GM19239 (cell line): Measurements from ENCODE around the gene SMURF2.
"Not testable (repeated sequence)": the region's sequence is repeated elsewhere in the genome, so short reads cannot be mapped to it uniquely, and the experiment has no call there.

Source experiments
- DNase-seq: peaks from one replicate; pipeline ENCODE4 v3.0.0; 2011; ENCODE audit warnings: low spot score; ENCODE audit not compliant: insufficient read length
- FAIRE-seq: peaks from 2 replicates; lab custom pipeline; 2011; peaks lifted over from hg19 to GRCh38; lab: Jason Lieb, UNC

The SMURF2 gene

DNA sequence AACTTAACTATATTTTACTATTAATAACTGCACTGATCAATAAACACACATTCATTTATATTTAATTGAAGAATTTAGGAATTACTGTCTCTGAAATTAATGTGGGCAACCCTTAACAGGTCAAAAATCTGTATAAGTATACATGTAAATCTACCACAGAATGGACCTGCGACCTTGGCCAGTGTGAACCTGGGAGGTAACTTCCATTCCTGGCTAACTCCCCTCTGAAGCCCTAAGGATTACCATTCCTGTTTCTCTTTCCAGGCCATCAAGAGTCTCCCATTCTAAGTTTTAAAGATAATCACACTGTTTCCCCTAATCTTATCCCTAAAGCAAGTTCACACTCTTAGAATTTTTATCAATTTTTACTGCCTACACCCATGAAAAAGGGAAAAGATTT is 58.1 kb downstream of the SMURF2 start:
- FAIRE-seq (no peak), DNase-seq (no peak)

DNA sequence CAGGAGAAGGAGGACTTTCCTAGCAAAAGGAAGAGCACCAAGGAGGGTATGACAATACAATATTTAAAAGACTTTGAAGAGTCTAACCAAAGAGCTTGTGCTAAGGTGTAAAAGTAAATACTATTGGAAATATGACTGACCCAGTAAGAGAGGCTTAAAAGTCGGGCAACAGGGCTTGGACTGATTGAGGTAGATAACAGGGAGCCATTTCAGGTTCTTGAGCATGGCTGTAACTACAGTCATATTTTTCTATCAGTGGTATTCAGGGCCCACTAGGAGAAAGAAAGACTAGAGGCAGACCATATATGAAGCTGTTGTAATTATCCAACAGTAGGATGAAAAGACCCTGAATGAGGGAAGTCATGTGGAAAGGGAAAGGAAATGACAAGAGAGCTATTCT is 62.3 kb downstream of the SMURF2 start:
- no peak for FAIRE-seq
- DNase-seq: no peak

DNA sequence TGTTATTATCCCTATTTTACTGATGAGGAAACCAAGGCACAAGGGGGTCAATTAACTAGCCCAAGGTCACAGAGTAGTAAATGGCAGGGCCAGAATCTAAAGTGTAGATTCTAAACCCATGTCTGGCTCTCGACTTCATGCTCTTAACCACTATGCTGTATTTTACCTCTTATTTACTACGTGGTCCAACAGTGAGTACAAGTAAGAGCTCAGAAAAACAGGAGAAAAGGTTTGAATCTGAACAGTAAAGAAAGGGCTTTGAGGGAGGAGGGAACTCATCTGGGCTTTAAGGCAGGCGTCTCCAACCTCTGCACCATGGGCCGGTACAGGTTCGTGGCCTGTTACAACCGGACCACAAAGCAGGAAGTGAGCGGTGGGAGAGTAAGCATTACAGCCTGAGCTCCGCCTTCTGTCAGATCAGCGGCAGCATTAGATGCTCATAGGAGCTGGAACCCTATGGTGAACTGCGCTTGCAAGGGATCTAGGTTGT is 62.9 kb downstream of the SMURF2 start:
- FAIRE-seq: peak; percentile 70
- peak; percentile 15 for DNase-seq

DNA sequence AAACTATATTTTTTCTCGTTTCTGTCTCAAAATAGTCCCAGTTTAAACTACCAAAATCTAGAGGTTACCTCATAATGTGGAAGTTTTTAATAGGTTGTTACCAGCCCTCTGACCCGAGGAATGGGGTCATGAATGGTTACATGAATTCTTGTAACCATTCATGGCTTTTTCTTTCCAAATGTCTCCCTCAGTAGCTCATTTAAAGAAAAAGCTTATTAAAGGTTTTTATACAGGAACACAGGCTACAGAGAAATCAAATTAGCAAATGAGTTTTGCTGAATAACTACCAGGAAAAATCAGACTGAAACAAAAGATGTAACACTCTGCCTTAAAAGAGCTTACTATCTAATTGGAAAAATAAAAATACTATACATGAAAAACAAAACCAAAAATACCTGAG is 63.4 kb downstream of the SMURF2 start:
- DNase-seq (no peak), FAIRE-seq (no peak)

DNA sequence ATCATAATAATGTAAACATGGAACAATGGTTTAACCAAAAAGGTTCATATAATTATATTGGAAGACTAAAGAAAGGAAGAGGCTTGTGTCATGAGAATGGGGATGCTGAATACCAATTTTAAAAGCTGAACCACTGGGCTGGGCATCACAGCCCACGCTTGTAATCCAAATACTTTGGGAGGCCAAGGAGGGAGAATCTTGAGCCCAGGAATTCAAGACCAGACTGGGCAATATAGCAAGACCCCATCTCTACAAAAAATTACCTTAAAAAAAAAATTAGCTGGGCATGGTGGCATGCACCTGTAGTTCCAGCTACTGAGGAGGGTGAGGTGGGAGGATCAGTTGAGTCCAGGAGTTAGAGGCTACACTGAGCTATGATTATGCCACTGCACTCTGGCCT is 65.1 kb downstream of the SMURF2 start:
- no peak for FAIRE-seq

DNA sequence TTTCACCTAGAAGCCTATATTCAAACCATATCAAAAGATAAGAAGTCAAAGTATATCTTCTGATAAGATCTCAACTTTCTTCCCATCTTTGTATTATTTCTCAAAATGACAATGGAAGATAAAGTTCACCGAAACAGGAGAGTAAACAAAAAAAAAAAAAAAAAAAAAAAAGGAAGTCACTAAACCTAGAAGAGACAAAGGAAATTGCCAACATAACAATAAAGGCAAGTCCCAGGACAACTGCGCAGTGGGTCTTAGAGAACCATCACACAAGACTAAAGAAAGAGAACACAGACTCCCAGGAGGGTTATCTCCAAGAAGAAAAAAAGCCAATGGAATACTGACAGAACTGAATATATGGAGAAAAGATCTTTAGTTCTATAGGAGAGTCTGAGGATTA is 65.7 kb downstream of the SMURF2 start:
- no peak for FAIRE-seq
- DNase-seq: no peak

More for the DNA sequence above, 65.1 kb downstream of the SMURF2 start:
- no peak for DNase-seq

DNA sequence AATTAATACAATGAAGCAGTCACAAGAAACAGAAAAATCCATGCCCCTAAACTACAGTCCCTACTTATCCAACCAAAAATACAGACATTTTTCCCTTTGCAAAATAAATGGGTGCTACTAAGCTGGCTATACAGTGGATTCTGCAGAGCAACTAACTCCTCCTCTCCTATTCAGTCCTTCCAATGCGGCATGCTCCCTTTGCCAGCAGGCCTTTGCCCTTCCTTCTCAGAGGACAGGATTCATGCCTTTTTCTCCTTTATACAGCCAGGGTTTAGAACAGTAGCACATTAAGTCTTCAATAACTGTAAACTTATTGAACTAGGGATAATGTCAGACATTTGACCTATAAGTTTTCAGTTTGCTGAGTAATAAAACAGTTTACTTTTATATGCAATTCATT is 70.2 kb downstream of the SMURF2 start:
- no peak for FAIRE-seq
- no peak for DNase-seq

DNA sequence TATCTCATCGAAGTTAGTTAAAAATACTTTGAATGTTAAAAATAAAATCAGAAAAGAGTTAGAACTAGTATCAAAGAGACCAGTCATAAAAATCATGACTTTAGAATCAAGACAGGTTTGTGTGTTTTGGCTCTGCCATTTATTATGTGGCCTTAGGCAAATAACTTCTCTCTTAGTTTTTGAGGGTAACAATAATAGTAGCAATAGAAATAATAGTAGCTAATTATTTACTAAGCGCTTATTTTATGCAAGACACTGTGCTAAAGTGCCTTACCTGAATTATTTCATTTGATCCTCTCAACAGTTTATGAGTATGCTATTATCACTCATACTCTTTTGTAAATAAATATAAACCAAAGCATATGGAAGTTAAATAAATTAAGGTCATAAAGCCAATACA is 77.0 kb downstream of the SMURF2 start:
- FAIRE-seq: no peak
- no peak for DNase-seq

DNA sequence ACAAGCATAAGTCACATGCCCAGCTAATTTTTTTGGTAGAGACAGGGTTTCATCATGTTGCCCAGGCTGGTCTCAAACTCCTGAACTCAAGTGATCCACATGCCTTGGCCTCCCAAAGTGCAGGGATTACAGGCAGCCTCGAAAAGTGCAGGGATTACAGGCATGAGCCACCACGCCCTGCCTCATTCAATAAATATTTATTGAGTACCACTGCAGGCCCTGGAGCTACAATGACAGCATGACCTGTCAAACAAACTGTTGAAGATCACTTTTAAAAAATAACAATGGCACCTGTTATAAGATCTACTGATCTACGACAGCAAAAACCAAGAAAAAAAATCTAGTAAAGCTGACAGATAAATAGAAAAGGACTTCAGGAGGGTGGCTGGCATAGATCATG is 79.1 kb downstream of the SMURF2 start:
- FAIRE-seq (no peak), DNase-seq (no peak)

DNA sequence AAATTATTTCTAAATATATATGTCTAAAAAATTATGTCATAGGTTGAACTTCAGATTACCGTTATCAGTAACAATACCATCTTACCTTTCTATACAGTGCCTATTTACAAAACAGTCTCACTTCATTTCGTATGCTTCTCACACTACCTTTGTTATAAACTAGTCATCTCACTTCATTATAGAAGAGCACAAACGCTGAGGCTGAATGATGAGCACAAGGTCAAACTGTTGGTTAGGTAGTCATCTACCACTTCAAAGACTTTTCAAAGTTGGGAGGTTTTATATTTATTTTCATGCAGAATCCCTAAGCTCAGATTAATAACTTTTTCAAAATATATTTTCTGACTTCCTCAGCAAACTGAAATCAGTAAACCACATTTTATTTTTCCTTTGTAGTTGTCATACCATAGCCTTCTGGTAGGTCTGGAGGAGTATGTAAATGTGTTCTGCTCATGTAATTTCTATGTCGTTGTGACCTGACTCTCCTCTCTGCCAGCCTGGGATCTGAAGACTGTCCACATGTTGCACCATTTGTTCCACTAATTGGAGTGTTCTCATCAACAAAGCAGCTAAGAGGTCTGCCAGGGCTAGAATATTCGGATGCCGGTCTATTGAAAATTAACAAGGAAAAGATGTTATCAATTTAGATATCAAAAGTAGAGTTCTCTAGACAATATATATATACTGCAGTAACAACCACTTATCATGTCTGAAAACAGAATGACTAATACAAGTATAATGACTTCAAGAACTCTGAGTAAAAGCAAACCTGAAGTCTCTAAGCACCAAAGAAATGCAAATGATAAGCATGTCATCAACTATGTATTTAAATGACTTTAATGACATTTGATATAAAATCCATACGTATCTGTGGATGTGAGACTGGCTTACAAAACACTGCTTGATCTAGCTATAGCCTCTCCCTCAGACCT is 81.5 kb downstream of the SMURF2 start:
- FAIRE-seq (no peak), DNase-seq (no peak)

DNA sequence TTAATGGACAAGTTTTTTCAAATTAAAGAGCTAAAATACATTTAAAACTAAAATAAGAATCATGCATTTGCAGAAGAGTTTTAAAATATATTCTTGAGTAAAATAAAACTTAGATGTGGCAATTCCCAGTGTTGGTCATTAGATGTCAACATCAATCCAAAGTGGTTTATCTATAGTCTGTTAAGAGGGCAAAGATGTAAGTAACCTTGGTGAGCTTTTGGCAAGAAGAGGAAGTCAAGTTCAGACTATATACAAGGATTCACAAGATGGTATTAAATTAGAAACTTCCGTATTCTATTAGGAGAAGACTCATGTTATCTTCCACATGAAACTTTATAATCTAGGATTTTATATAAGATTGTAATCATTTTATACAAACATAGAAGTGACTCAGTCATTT is 82.2 kb downstream of the SMURF2 start:
- no peak for DNase-seq
- no peak for FAIRE-seq

DNA sequence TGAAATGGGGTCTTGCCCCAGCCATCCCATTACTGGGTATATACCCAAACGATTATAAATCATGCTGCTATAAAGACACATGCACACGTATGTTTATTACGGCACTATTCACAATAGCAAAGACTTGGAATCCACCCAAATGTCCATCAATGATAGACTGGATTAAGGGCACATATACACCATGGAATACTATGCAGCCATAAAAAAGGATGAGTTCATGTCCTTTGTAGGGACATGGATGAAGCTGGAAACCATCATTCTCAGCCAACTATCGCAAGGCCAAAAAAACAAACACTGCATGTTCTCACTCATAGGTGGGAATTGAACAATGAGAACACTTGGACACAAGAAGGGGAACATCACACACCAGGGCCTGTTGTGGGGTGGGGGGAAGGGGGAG is 85.1 kb downstream of the SMURF2 start:
- not testable (repeated sequence) for FAIRE-seq, DNase-seq

DNA sequence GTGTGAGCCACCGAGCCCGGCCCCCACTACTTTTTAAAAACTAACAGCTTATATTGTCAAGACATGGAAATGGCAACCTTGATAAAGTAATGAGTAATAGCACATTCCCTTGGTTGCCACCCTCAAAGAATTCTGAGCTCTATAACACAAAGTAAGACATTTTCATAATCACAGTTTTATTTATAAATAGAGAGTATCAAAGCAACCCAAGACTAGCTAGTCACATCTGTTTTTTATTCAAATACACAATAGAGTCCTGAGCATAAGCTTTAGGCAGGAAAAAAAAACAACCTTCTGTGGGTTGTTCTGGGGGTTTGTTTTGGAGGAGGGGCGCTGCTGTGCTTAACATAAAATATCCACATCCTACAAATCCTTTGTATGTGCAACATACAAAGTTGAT is 86.7 kb downstream of the SMURF2 start:
- FAIRE-seq: no peak
- no peak for DNase-seq

DNA sequence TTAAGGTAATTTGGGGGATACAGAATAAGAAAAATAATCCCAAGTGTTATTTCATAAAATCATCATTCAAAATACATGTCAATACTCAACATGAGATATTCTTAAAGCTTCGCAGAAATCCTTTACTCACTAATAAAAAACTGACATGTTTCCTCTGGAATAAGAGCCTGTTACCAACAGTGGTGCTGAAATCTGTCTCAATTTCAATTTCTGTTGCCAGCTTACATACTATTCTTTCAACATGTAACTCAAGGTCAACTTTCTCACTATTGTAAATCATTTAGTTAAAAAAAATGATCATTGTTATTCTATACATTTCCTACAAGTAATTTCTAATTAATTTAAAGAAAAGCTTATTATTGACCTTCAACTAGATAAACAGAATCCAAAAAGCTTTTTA is 87.5 kb downstream of the SMURF2 start:
- DNase-seq: no peak
- FAIRE-seq: no peak

DNA sequence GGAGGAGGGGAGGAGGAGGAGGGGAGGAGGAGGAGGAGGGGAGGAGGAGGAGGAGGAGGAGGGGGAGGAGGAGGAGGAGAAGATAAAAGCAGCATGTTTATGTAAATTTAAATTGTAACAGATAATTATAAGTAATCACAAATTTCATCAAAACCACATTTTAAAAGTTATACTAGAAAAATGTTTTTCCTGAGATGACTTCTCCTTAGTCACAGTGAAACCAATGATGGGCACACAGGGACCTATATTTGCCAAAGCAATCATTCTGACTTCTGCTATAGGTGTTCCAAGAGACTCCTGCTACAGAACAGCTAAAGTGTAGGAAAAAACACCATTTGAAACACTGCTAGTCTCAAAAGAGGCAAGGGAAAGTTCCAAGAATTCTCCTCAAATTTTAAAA is 88.9 kb downstream of the SMURF2 start:
- FAIRE-seq: no peak
- no peak for DNase-seq

DNA sequence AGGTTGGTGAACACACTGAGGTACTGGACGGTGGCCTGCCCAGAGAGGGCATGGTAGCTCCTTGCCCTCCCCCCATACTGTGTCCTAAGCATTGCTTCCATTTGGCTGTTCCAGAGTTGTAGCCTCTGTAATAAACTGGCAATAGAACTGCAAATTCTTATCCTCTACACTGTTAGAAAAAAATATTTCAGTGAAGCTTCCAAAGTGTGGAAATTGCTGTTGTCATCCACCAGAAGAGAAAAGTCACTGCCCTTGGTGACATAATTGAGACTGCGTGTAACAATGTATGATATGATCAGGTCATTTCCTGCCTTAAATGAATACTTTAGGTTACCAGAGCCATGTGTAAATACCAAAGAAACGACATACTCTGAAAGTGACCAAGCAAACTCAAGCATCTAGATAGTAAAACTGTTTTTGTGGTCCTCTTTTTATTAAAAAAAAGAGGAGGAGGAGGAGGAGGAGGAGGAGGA is 89.4 kb downstream of the SMURF2 start:
- FAIRE-seq: no peak
- DNase-seq: no peak

DNA sequence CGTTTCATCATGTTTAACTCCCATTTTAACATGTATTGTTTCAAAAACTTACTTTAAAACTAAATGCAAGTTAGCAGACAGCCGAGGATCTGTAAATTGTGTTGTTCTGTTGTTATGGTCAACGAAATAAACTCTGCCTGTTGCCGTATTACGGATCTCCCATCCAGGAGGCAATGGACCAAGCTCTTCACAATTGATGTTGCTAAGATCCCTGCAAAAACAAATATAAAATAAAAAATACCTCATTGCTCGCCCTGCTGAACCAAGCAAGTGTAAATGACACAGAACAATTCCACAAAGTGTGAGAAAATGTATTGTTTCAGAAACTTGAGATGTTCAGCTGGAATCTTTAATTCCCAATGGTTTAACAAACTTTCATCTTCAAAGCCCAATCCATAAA is 90.4 kb downstream of the SMURF2 start:
- FAIRE-seq: no peak
- no peak for DNase-seq

DNA sequence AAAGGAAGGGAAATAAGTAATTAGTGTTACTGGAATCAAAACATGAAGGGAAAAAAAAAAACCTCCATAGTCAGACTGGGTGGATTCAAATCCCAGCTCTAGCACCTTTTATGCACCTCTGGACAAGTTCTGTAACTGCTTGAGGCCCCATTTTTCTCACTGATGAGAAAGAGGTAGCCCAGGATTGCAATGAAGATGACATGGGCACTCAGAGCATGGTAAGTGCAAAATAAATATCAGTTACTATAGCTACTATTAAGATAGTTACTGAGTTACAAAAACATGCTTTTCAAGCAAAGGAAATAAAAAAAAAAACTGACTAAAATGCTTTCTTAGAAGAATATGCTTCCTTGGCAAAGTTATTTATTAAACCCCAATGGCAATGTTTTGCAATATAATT is 96.5 kb downstream of the SMURF2 start:
- DNase-seq (no peak), FAIRE-seq (no peak)

DNA sequence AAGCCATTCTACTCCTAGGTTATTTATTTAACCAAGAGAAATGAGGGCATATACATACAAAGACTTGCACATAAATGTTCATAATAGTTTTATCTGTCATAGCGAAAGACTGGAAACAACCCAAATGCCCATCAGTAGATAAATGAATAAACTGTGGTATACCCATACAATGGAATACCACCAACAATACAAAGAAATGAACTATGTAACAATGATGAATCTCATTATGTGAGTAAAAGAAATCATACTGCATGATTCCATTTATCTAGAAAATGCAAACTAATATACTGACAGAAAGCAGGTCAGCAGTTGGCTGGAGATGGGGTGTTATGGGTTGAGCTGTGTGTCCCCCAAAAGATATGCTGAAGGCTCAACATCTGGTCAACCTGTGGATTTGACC is 98.0 kb downstream of the SMURF2 start:
- DNase-seq (no peak), FAIRE-seq (no peak)

DNA sequence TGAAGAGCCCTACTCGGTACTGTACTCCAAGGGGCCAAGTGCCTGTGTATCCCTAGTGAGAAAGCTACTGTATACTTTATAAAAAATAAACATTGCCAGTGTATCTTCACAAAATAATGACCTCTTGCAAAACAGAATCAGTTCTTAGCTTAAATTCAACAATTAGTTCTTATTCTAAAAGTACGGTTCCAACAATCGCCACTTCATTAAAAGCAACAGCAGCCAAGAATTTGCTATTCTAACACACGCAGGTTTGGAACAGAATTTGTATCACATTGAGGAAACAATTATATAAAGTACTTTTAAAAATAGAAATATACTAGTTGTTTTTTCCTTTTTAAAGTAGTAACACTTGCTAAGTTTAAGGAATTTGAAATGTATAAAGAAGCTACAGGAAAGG is 106.8 kb downstream of the SMURF2 start:
- FAIRE-seq (no peak), DNase-seq (no peak)

DNA sequence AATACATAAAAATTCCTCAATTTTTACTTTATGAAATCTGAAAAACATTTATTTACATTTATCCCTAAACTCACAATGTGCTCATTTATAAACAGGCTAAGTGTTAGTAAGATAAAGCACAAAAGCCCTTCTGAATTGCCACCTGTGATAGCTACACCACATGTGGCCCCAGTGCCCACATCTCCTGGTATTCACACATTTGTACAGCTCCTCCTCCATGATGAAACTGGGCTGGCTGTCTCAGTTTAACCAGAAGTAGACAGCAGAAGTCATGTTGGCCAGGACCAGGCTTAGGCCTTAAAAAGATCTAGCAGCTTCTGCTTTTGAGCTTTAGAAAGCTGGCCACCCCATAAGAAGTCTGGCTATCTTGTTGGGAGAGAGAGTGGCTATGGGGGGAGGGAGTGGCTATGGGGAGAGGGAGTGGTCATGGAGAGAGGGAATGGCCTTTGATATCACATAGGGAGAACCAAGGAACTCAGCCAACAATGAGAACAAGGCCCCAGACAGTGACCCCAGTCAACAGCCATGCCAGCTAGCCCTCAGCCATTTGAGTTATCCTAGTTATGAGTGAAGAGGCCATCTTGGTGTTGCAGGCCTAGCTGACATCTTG is 108.0 kb downstream of the SMURF2 start:
- DNase-seq: no peak
- no peak for FAIRE-seq

DNA sequence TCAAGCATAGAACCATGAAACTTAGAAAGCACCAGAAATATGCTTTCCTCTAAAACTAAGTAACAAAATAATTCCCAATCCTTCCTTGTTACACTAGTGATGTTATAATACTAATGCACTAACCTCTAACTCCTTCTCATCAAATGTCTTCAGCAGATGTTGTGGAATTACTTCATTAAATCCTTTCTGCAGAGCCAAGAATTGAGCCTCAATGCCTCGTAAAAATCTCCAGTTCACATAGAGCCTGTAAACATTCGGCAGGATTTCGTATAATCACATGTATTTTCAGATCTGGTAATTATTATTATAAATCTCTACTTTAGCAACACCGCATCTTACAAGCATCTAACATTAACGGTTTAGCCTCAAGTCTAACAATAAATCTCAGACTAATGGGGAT is 110.6 kb downstream of the SMURF2 start:
- DNase-seq (no peak), FAIRE-seq (no peak)
